ENCODE results near the gene CNTN4. TPM values are rescaled to one million over a fixed set of nuclear protein-coding genes. Genes with fewer than 3 reads are reported as not detected.

CNTN4 gene
- total RNA-seq, 1 experiment from 2014 or later = 1.6 TPM

GRCh38 chr3:2937592-2937991 is 838.9 kb downstream of the CNTN4 start:
- Mint-ChIP-seq H3K9me3 (peaks cover 0 to under 1% of the 10 kb centered on the region in 2 experiments; a peak in 1 of 5 replicates), H3K27me3 (ENCODE audit: low read depth) (peaks cover 2% of the 10 kb centered on the region; the same call in 1 of the 2 replicates), H3K4me3 (no peak overlapping the region), H3K4me1 (peaks cover 0 to 4% of the 10 kb centered on the region in 2 experiments; a peak in 3 of 4 replicates), H3K27ac (peak overlapping the region in 2 of 3 experiments; percentile 11 to 81; a peak in 2 of 7 replicates), H3K36me3 (ENCODE audit: insufficient read depth in 1 of 3, low read depth in 3 of 3) (peaks cover 0 to under 1% (median 0%) of the 10 kb centered on the region in 3 experiments; a peak in 2 of 7 replicates)
- Histone ChIP-seq H2BK12ac (ENCODE audit: insufficient read length, low read depth, low read length) (no peak overlapping the region), H3T11ph (ENCODE audit: low read length) (no peak overlapping the region), H3K27ac (ENCODE audit: insufficient read length, low read depth, low read length) (no peak overlapping the region), H3K9ac (ENCODE audit: extremely low read depth, insufficient read length, low read length) (no peak overlapping the region), H2BK5ac (ENCODE audit: insufficient read length, low read length) (no peak overlapping the region), H2BK20ac (ENCODE audit: low read depth, low read length, poor library complexity, severe bottlenecking) (no peak overlapping the region), H4K91ac (ENCODE audit: insufficient read length, low read depth, low read length) (no peak overlapping the region), H4K8ac (replicated peaks; ENCODE audit: insufficient read length, low read depth, low read length) (no peak overlapping the region), H3K4ac (ENCODE audit: low read depth, low read length) (no peak overlapping the region), H3K56ac (ENCODE audit: insufficient read length, low read depth, low read length) (no peak overlapping the region), H3K23me2 (ENCODE audit: insufficient read length, low read depth, low read length, poor library complexity, severe bottlenecking) (no peaks in the 10 kb centered on the region), H3K79me1 (ENCODE audit: insufficient read depth, low read depth, low read length, poor library complexity, severe bottlenecking) (no peaks in the 10 kb centered on the region), H2AFZ (ENCODE audit: low read length) (no peak overlapping the region), H3K4me1 (ENCODE audit: insufficient read depth, low read length) (no peaks in the 10 kb centered on the region; the same call in 1 of the 2 replicates), H3K14ac (ENCODE audit: insufficient read depth, low read length) (no peak overlapping the region), H4K5ac (ENCODE audit: insufficient read length, low read depth, low read length) (no peak overlapping the region), H3K18ac (ENCODE audit: insufficient read length, low read depth, low read length) (no peak overlapping the region), H2BK15ac (ENCODE audit: low read depth, low read length) (no peak overlapping the region), H3K4me2 (ENCODE audit: insufficient read depth, insufficient read length, low read length) (no peak overlapping the region), H3K9me3 (ENCODE audit: control insufficient read depth, low read depth, low read length) (no peaks in the 10 kb centered on the region), H3K27me3 (ENCODE audit: insufficient read depth, low read length) (no peaks in the 10 kb centered on the region), H2BK120ac (ENCODE audit: low read depth, low read length, poor library complexity, severe bottlenecking) (no peak overlapping the region), H2AK5ac (ENCODE audit: insufficient read length, low read length) (no peak overlapping the region), H3K23ac (ENCODE audit: insufficient read length, low read depth, low read length) (no peak overlapping the region), H3K79me2 (ENCODE audit: insufficient read depth, low read length) (no peaks in the 10 kb centered on the region), H4K20me1 (ENCODE audit: control insufficient read depth, insufficient read depth, insufficient read length) (no peaks in the 10 kb centered on the region)
- DNase-seq = no peak
- whole genome bisulfite sequencing (ENCODE audit: extremely low coverage, insufficient read length, low lambda C conversion rate) = no CpG with 5 or more reads among the region's 2 CpGs
- no peak for TF ChIP-seq CTCF (conservative IDR thresholded peaks at IDR 0.05)

Measured in H9 (cell line).